Epithelial cell of esophagus (primary cell): ENCODE results near the gene VSTM2B.

Source experiments
- DNase-seq: peaks from one replicate; pipeline ENCODE4 v3.0.0; 2010; ENCODE audit warnings: low read depth
- H3K4me3 ChIP-seq: 2 replicates; pipeline ENCODE4 v1.5.1; 2011; ENCODE audit warnings: mild to moderate bottlenecking, low read length, control low read depth
- CTCF ChIP-seq: IDR thresholded peaks from 2 replicates; pipeline ENCODE4 v1.5.1; 2011; ENCODE audit warnings: low read depth, mild to moderate bottlenecking, low read length, control low read depth, inconsistent platforms; ENCODE audit not compliant: insufficient read depth; ENCODE audit errors: missing control alignments

The VSTM2B gene

GRCh38 chr19:29502581-29502850, 23.3 kb upstream of the VSTM2B start:
- no peak for TF ChIP-seq CTCF
- no peak for DNase-seq
- H3K4me3 ChIP-seq = no peak overlapping the region

- TF ChIP-seq CTCF = no peak
- H3K4me3 ChIP-seq = no peak overlapping the region
- DNase-seq = no peak
Measured at GRCh38 chr19:29503140-29503758, 22.5 kb upstream of the VSTM2B start.

DNA sequence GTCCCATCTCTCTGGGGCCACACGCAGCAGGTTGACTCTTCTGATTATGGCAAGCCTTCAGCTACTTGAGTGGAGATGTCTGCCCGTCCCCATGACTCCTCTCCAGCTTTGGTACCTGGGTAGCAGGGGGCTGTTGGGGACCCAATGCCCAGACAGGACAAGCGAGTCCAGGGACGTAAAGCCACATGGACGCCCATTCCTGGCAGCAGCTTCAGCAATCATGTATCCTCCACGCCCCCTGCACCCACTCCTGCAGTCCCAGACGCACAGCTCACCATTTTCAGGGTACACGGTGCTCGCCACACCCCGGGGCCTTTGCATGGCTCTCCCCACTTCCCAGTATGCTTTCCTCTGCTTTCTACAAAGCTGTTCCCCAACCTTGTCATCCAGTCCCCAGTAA, 22.0 kb upstream of the VSTM2B start:
- no peak overlapping the region for H3K4me3 ChIP-seq
- no peak for DNase-seq
- no peak for TF ChIP-seq CTCF

DNA sequence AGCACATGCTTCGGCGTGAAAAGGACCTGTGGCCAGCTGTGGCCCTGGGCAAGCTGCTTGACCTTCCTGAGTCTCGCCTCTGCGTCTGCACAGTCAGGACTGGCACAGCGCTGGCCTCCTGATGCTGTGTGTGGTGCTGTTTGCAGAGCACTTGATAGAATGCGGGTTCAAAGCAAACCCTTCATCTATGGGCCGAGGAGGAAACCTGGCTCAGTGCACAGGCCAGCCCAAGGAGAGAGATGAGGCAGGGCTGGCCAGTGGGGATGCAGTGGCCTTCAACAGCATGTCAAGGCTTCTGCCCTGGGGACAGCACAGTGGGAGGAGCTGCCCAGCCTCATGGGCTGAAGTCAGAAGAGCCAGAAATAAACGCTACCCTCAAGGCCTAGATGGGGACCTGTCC, 21.3 kb upstream of the VSTM2B start:
- no peak for DNase-seq
- H3K4me3 ChIP-seq = no peak overlapping the region
- TF ChIP-seq CTCF = no peak

DNA sequence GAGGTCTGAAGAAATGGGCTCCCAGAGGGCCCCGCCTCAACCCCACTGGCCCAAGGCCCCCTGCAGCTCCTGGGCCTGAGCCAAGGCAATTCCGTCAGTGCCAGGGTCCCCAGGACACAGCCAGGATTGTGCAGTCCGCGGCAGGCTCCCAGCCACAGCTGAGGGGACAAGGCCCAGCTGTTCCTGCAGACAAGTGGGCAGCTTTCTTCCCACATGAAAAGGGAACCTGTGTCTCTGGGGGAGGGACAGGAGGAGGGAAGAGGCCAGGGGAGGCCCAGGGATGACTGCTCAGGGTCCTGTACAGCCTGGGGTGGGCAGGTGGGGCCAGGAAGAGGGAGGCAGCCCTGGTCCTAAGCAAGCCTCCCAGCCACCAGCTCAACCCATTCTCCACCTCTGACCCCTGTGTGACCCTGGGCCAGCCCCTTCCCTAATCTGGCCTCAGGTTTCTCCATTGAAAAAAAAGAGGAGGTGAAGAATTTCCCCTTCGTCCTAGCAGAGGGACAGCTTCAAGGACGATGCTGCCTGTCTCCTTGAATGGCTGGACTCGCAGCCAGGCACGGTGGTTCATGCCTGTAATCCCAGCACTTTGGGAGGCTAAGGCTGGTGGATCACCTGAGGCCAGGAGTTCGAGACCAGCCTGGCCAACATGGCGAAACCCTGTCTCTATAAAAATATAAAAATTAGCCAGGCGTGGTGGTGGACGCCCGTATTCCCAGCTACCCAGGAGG, 20.5 kb upstream of the VSTM2B start:
- DNase-seq = no peak
- no peak for TF ChIP-seq CTCF
- no peak overlapping the region for H3K4me3 ChIP-seq

GRCh38 chr19:29506619-29506911, 19.2 kb upstream of the VSTM2B start:
- no peak overlapping the region for H3K4me3 ChIP-seq
- DNase-seq = no peak
- TF ChIP-seq CTCF = no peak
